ENCODE measurements around the gene PXK.

Gene PXK

DNA sequence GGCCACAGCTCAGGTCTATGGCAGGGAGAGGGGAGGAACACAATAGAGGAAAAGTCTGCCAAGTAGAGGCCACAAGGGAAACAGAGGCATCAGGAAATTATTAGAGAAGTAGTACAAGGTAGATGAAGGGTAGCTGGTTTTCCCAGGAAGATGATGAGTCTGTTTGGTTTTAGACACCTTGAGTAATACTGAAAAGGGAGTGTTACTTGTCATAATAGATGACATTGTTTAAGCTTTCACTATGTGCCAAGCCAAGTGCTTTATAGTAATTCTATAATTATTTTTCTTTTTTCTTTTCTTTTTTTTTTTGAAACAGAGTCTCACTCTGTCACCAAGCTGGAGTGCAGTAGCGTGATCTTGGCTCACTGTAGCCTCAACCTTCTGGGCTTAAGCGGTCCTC is 13.7 kb downstream of the PXK start:
- Histone ChIP-seq H3K4me2 (ENCODE audit: low read length, poor library complexity, severe bottlenecking) (no peak overlapping the region), H3K14ac (ENCODE audit: low read length in 2 of 2) (no peak overlapping the region), H2AFZ (ENCODE audit: low read depth, low read length) (no peak overlapping the region), H3K4me1 (ENCODE audit: control insufficient read depth, insufficient read depth, low read depth, low read length) (peaks cover 4% of the 10 kb centered on the region), H3K18ac (ENCODE audit: low read depth in 1 of 2, low read length in 2 of 2) (no peak overlapping the region), H3K9me3 (ENCODE audit: control insufficient read depth, low read length) (no peaks in the 10 kb centered on the region), H3K36me3 (ENCODE audit: control insufficient read depth in 1 of 2, insufficient read depth in 2 of 2, low read depth in 1 of 2, low read length in 2 of 2) (no peaks in the 10 kb centered on the region), H3K9ac (ENCODE audit: low read length) (no peak overlapping the region), H2BK120ac (ENCODE audit: low read depth, low read length) (no peak overlapping the region), H3K27me3 (ENCODE audit: control insufficient read depth in 1 of 2, insufficient read depth in 1 of 2, low read length in 2 of 2) (no peaks in the 10 kb centered on the region), H2BK12ac (ENCODE audit: low read length in 2 of 2) (no peak overlapping the region), H2BK5ac (ENCODE audit: low read depth, low read length, poor library complexity, severe bottlenecking) (no peak overlapping the region), H3K79me1 (replicated peaks; ENCODE audit: low read length, poor library complexity, severe bottlenecking) (peaks cover 2% of the 10 kb centered on the region), H4K91ac (ENCODE audit: low read length) (no peak overlapping the region), H3K23ac (ENCODE audit: low read length in 2 of 2) (no peak overlapping the region), H2AK5ac (ENCODE audit: low read length, severe bottlenecking) (no peak overlapping the region), H2BK15ac (ENCODE audit: low read depth, poor library complexity, severe bottlenecking) (no peak overlapping the region), H3K4ac (ENCODE audit: low read depth in 1 of 2, low read length in 2 of 2) (no peak overlapping the region), H3K4me3 (ENCODE audit: insufficient read depth in 1 of 2, low read depth in 1 of 2, low read length in 2 of 2) (no peak overlapping the region), H4K8ac (ENCODE audit: low read length) (no peak overlapping the region), H3K27ac (ENCODE audit: low read length, poor library complexity, severe bottlenecking) (no peak overlapping the region)
- WGBS, result 56% methylated on average over 2 of the region's 2 CpGs
- no peak for DNase-seq

DNA sequence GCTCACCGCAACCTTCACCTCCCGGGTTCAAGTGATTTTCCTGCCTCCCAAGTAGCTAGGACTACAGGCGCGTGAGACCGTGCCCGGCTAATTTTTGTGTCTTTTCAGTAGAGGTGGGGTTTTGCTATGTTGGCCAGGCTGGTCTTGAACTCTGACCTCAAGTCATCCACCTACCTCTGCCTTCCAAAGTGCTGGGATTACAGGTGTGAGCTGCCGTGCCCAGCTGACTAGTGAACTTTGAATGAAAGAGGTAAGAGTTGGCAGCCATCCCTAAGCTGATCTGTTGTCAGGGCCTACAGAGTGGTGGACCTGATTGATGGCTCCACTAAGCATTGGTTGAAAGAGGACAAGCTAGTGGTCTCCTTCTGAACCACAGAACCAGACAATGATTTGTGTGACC is 15.3 kb downstream of the PXK start:
- Histone ChIP-seq H2BK5ac (ENCODE audit: low read depth, low read length, poor library complexity, severe bottlenecking) (no peak overlapping the region), H2BK12ac (ENCODE audit: low read length in 2 of 2) (no peak overlapping the region), H3K4ac (ENCODE audit: low read depth in 1 of 2, low read length in 2 of 2) (no peak overlapping the region), H3K4me1 (ENCODE audit: control insufficient read depth, insufficient read depth, low read depth, low read length) (peaks cover 4% of the 10 kb centered on the region), H2BK120ac (ENCODE audit: low read depth, low read length) (no peak overlapping the region), H4K91ac (ENCODE audit: low read length) (no peak overlapping the region), H2BK15ac (ENCODE audit: low read depth, poor library complexity, severe bottlenecking) (no peak overlapping the region), H3K4me2 (ENCODE audit: low read length, poor library complexity, severe bottlenecking) (no peak overlapping the region), H3K23ac (ENCODE audit: low read length in 2 of 2) (no peak overlapping the region), H3K18ac (ENCODE audit: low read depth in 1 of 2, low read length in 2 of 2) (no peak overlapping the region), H3K14ac (ENCODE audit: low read length in 2 of 2) (no peak overlapping the region), H3K9me3 (ENCODE audit: control insufficient read depth, low read length) (no peaks in the 10 kb centered on the region), H4K8ac (ENCODE audit: low read length) (no peak overlapping the region), H3K27ac (ENCODE audit: low read length, poor library complexity, severe bottlenecking) (no peak overlapping the region), H3K4me3 (ENCODE audit: insufficient read depth in 1 of 2, low read depth in 1 of 2, low read length in 2 of 2) (no peak overlapping the region), H3K9ac (ENCODE audit: low read length) (no peak overlapping the region), H3K79me1 (replicated peaks; ENCODE audit: low read length, poor library complexity, severe bottlenecking) (peaks cover 4% of the 10 kb centered on the region), H3K27me3 (ENCODE audit: control insufficient read depth in 1 of 2, insufficient read depth in 1 of 2, low read length in 2 of 2) (no peaks in the 10 kb centered on the region), H3K36me3 (ENCODE audit: control insufficient read depth in 1 of 2, insufficient read depth in 2 of 2, low read depth in 1 of 2, low read length in 2 of 2) (no peaks in the 10 kb centered on the region), H2AFZ (ENCODE audit: low read depth, low read length) (no peak overlapping the region), H2AK5ac (ENCODE audit: low read length, severe bottlenecking) (no peak overlapping the region)
- no peak for DNase-seq
- WGBS, result 89% methylated on average over 7 of the region's 7 CpGs

DNA sequence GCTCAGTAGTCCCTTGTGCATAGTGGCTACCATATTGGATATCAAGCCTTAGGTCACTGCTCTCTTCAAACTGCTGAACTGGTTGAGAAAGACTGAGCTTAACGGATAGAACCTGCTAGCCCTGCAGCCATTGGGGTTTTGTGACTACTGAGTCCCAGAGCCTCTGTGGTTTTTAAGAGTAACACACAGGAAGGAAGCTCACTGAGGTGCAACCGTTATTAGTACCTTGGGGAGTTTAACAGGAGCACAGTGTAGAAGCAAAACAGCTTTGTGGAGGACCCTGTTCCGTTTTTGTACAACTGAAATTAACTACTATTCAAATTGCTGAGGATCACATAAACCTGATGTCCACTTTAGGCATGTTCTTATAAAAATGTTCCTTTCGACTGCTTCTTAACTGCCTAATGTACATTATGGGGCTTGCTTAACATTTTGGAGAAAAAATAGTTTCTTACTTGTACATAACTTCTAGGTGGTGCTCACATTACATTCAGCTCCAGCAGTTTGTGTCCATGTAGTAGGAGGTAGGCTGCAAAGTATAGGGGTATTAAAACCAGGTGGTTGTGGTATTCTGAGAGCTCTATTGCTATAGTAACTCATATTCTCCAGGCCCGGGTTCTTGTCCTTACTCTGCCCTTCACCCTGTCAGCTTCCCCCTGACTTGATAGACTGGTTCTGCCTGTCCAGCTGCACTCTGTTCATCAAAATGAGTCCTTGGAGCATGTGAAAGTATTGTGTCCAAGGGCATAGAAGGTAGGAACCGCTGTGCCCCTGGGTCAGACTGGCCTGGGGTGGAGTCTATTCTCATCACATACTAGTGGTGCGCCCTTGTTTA is 17.3 kb downstream of the PXK start:
- WGBS, result over 99% methylated on average over 6 of the region's 7 CpGs

DNA sequence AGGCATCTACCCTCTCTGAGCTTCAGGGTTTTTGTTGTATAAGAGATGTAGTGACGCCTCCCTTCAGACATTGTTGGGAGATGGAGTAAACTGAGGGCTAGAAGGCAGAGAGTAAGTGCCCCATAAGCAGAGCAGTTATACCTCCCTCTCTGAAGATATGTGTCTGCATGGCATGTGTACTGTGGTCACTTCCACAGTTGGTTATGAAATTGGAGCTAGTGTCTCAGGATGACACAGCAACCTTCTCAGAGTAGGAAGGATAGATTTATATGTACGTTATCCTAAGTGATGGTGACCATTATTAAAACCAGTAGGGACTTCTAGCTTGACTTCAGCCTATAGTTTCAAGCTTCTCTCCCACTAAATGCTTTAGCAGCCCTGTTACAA is 17.9 kb downstream of the PXK start:
- Histone ChIP-seq H2AK5ac (ENCODE audit: low read length, severe bottlenecking) (no peak overlapping the region), H2BK120ac (ENCODE audit: low read depth, low read length) (no peak overlapping the region), H3K27me3 (ENCODE audit: control insufficient read depth in 1 of 2, insufficient read depth in 1 of 2, low read length in 2 of 2) (no peaks in the 10 kb centered on the region), H3K79me1 (replicated peaks; ENCODE audit: low read length, poor library complexity, severe bottlenecking) (peaks cover 9% of the 10 kb centered on the region), H3K4me1 (ENCODE audit: control insufficient read depth, insufficient read depth, low read depth, low read length) (no peaks in the 10 kb centered on the region), H2AFZ (ENCODE audit: low read depth, low read length) (no peak overlapping the region), H2BK5ac (ENCODE audit: low read depth, low read length, poor library complexity, severe bottlenecking) (no peak overlapping the region), H3K27ac (ENCODE audit: low read length, poor library complexity, severe bottlenecking) (no peak overlapping the region), H2BK12ac (ENCODE audit: low read length in 2 of 2) (peak overlapping the region in 1 of 2 experiments; percentile 66), H4K8ac (ENCODE audit: low read length) (peak overlapping the region; percentile 43), H3K18ac (ENCODE audit: low read depth in 1 of 2, low read length in 2 of 2) (no peak overlapping the region), H3K36me3 (ENCODE audit: control insufficient read depth in 1 of 2, insufficient read depth in 2 of 2, low read depth in 1 of 2, low read length in 2 of 2) (no peaks in the 10 kb centered on the region), H2BK15ac (ENCODE audit: low read depth, poor library complexity, severe bottlenecking) (no peak overlapping the region), H3K14ac (ENCODE audit: low read length in 2 of 2) (peak overlapping the region in 1 of 2 experiments; percentile 20), H3K4me2 (ENCODE audit: low read length, poor library complexity, severe bottlenecking) (no peak overlapping the region), H3K9me3 (ENCODE audit: control insufficient read depth, low read length) (no peaks in the 10 kb centered on the region), H3K23ac (ENCODE audit: low read length in 2 of 2) (no peak overlapping the region), H3K4me3 (ENCODE audit: insufficient read depth in 1 of 2, low read depth in 1 of 2, low read length in 2 of 2) (no peak overlapping the region), H4K91ac (ENCODE audit: low read length) (no peak overlapping the region), H3K9ac (ENCODE audit: low read length) (no peak overlapping the region), H3K4ac (ENCODE audit: low read depth in 1 of 2, low read length in 2 of 2) (no peak overlapping the region)
- DNase-seq, result peak; percentile 59
- WGBS, result 96% methylated on average over 2 of the region's 2 CpGs

More for the DNA sequence above, 17.3 kb downstream of the PXK start:
- no peak overlapping the region for H3K23ac ChIP-seq (ENCODE audit: low read length in 2 of 2)
- H2BK5ac ChIP-seq (ENCODE audit: low read depth, low read length, poor library complexity, severe bottlenecking), result no peak overlapping the region
- H3K36me3 ChIP-seq (ENCODE audit: control insufficient read depth in 1 of 2, insufficient read depth in 2 of 2, low read depth in 1 of 2, low read length in 2 of 2), result no peaks in the 10 kb centered on the region
- DNase-seq, result no peak
- no peak overlapping the region for H2AK5ac ChIP-seq (ENCODE audit: low read length, severe bottlenecking)
- H3K4me1 ChIP-seq (ENCODE audit: control insufficient read depth, insufficient read depth, low read depth, low read length), result no peaks in the 10 kb centered on the region
- peak overlapping the region; percentile 43 for H4K8ac ChIP-seq (ENCODE audit: low read length)
- no peak overlapping the region for H3K4me3 ChIP-seq (ENCODE audit: insufficient read depth in 1 of 2, low read depth in 1 of 2, low read length in 2 of 2)
- no peak overlapping the region for H2BK120ac ChIP-seq (ENCODE audit: low read depth, low read length)
- no peak overlapping the region for H3K4me2 ChIP-seq (ENCODE audit: low read length, poor library complexity, severe bottlenecking)
- no peak overlapping the region for H3K27ac ChIP-seq (ENCODE audit: low read length, poor library complexity, severe bottlenecking)
- H3K4ac ChIP-seq (ENCODE audit: low read depth in 1 of 2, low read length in 2 of 2), result no peak overlapping the region
- H3K14ac ChIP-seq (ENCODE audit: low read length in 2 of 2), result peak overlapping the region in 1 of 2 experiments; percentile 20
- H3K18ac ChIP-seq (ENCODE audit: low read depth in 1 of 2, low read length in 2 of 2), result no peak overlapping the region
- no peaks in the 10 kb centered on the region for H3K9me3 ChIP-seq (ENCODE audit: control insufficient read depth, low read length)
- H2BK15ac ChIP-seq (ENCODE audit: low read depth, poor library complexity, severe bottlenecking), result no peak overlapping the region
- no peak overlapping the region for H2AFZ ChIP-seq (ENCODE audit: low read depth, low read length)
- peaks cover 9% of the 10 kb centered on the region for H3K79me1 ChIP-seq (replicated peaks; ENCODE audit: low read length, poor library complexity, severe bottlenecking)
- peak overlapping the region in 1 of 2 experiments; percentile 66 for H2BK12ac ChIP-seq (ENCODE audit: low read length in 2 of 2)
- no peak overlapping the region for H4K91ac ChIP-seq (ENCODE audit: low read length)
- H3K9ac ChIP-seq (ENCODE audit: low read length), result no peak overlapping the region
- H3K27me3 ChIP-seq (ENCODE audit: control insufficient read depth in 1 of 2, insufficient read depth in 1 of 2, low read length in 2 of 2), result no peaks in the 10 kb centered on the region

Measured in mesenchymal stem cell (in vitro differentiated cells and primary cell).